Mucosa of gallbladder (tissue), 1 donor: ENCODE data around the gene TDRD3. TPM values are rescaled to one million over a fixed set of nuclear protein-coding genes. Genes with fewer than 3 reads are reported as not detected.

ENCODE experiments used
- total RNA-seq: library from RNA; stranded (reverse); gene quantifications from one replicate; pipeline ENCODE4 v1.2.1, GENCODE V29; 2021
- donor health status: DM: no; HTN: no; CAD: no.

The TDRD3 gene
- total RNA-seq, 1 donor from 2014 or later = 30.8 TPM

Other genes with a start within 250 kb of the TDRD3 start
- 1.0 TPM for gene DIAPH3, start 233.3 kb upstream of the TDRD3 start, total RNA-seq